GM19397 (cell line): Measurements from ENCODE around the gene FLG.
"Not testable (repeated sequence)": the region's sequence is repeated elsewhere in the genome, so short reads cannot be mapped to it uniquely, and the experiment has no call there.

Experiments
- ATAC-seq: cut with Tn5 transposase; IDR thresholded peaks from one replicate; pipeline ENCODE4 v1.9.1; 2021; ENCODE audit warnings: mild to moderate bottlenecking, moderate library complexity; ENCODE audit not compliant: unreplicated experiment

Gene FLG

DNA sequence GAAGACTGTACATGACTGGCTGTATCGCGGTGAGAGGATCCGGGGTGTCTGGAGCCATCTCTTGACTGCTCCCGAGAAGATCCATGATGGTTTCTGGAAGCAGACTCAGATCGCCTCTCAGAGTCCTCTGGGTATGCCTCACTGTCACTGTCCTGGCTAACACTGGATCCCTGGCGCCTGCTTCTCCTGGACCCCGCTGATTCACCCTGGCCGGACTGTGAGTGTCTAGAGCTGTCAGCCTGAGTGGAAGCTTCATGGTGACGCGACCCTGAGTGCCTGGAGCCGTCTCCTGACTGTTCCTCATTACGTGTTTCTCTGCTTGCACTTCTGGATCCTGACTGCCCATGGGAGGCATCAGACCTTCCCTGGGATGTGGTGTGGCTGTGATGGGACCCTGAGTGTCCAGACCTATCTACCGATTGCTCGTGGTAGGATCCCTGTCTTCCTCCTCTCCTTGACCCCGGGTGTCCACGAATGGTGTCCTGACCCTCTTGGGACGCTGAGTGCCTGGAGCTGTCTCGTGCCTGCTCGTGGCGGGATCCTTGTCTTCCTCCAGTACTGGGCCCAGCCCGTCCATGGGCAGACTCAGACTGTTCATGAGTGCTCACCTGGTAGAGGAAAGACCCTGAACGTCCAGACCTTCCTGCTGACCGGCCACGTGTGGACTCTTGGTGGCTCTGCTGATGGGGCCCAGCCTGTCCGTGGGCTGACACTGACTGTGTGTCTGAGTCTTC, 21.7 kb downstream of the FLG start:
- not testable (repeated sequence) for ATAC-seq

DNA sequence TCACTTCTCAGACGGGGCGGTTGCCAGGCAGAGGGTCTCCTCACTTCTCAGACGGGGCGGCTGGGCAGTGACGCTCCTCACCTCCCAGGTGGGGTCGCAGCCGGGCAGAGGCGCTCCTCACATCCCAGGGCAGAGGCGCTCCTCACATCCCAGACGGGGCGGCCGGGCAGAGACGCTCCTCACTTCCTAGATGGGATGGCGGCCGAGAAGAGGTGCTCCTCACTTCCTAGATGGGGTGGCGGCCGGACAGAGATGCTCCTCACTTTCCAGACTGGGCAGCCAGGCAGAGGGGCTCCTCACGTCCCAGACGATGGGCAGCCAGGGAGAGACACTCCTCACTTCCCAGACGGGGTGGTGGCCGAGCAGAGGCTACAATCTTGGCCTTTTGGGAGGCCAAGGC, 68.6 kb downstream of the FLG start:
- not testable (repeated sequence) for ATAC-seq
